WTC11 (cell line): ENCODE data around the gene MYL11. TPM values are rescaled to one million over a fixed set of nuclear protein-coding genes. Genes with fewer than 3 reads are reported as not detected.

Experiments used
- ATAC-seq: fragments of 200-7000 bp; cut with Tn5 transposase; 2 replicates; pipeline ENCODE4 v1.10.0; 2021; ENCODE audit warnings: mild to moderate bottlenecking, moderate library complexity
- CTCF ChIA-PET: fragments of 300-600 bp; sonication (Branson Sonifier 250); formaldehyde crosslinking; loops from one replicate; lab custom pipeline; 2021; ENCODE audit warnings: antibody characterized with exemption; lab: Charles Lee
- POLR2A ChIA-PET: fragments of 350-600 bp; sonication (Branson Sonifier 250); formaldehyde crosslinking; loops from one replicate; lab custom pipeline; 2021; ENCODE audit warnings: antibody characterized with exemption; lab: Charles Lee
- DNase-seq: peaks from one replicate; pipeline ENCODE4 v3.0.0; 2021; ENCODE audit warnings: low spot score
- H3K27ac Mint-ChIP-seq: 2 replicates; pipeline ENCODE4 v1.8.0; 2021; ENCODE audit warnings: mixed read lengths
- H3K27me3 Mint-ChIP-seq: 2 replicates; pipeline ENCODE4 v1.8.0; 2021; ENCODE audit warnings: low read depth, mild to moderate bottlenecking, moderate library complexity, mixed read lengths
- H3K36me3 Mint-ChIP-seq: 2 replicates; pipeline ENCODE4 v1.8.0; 2021; ENCODE audit warnings: mixed read lengths
- H3K4me1 Mint-ChIP-seq: 2 replicates; pipeline ENCODE4 v1.8.0; 2022; ENCODE audit warnings: mixed read lengths
- H3K4me3 Mint-ChIP-seq: 2 replicates; pipeline ENCODE4 v1.8.0; 2021; ENCODE audit warnings: mild to moderate bottlenecking, moderate library complexity, mixed read lengths
- H3K9me3 Mint-ChIP-seq: 2 replicates; pipeline ENCODE4 v1.8.0; 2021; ENCODE audit warnings: mixed read lengths
- CBFB ChIP-seq: sonication (generic); formaldehyde crosslinking; IDR thresholded peaks from 2 replicates; pipeline ENCODE4 v1.8.1; 2022; ENCODE audit warnings: mild to moderate bottlenecking, low read depth, missing genetic modification reagents
- ELF4 ChIP-seq: sonication (generic); formaldehyde crosslinking; IDR thresholded peaks from 2 replicates; pipeline ENCODE4 v1.8.1; 2022; ENCODE audit warnings: low read depth, mild to moderate bottlenecking, moderate library complexity, missing genetic modification reagents
- GTF2I ChIP-seq: fragments of 250-450 bp; sonication (Bioruptor Pico); conservative IDR thresholded peaks from 2 replicates; pipeline ENCODE4 v1.4.0; 2021; ENCODE audit warnings: mild to moderate bottlenecking
- IRF2 ChIP-seq: sonication (generic); formaldehyde crosslinking; IDR thresholded peaks from 2 replicates; pipeline ENCODE4 v1.8.0; 2022; ENCODE audit warnings: low read depth, missing genetic modification reagents, borderline replicate concordance
- TP53 ChIP-seq: sonication (generic); formaldehyde crosslinking; IDR thresholded peaks from 2 replicates; pipeline ENCODE4 v1.8.1; 2023; ENCODE audit warnings: mild to moderate bottlenecking, missing genetic modification reagents
- ZNF219 ChIP-seq: sonication (generic); formaldehyde crosslinking; IDR thresholded peaks from 2 replicates; pipeline ENCODE4 v1.8.0; 2023; ENCODE audit warnings: missing genetic modification reagents, mild to moderate bottlenecking, borderline replicate concordance
- ZNF232 ChIP-seq: sonication (generic); formaldehyde crosslinking; IDR thresholded peaks from 2 replicates; pipeline ENCODE4 v1.8.0; 2022; ENCODE audit warnings: mild to moderate bottlenecking, missing genetic modification reagents
- ZNF263 ChIP-seq: sonication (generic); formaldehyde crosslinking; IDR thresholded peaks from 2 replicates; pipeline ENCODE4 v1.8.1; 2022; ENCODE audit warnings: low read depth, mild to moderate bottlenecking, moderate library complexity, missing genetic modification reagents
- ZNF416 ChIP-seq: fragments of 250-450 bp; sonication (Bioruptor Pico); IDR thresholded peaks from 2 replicates; pipeline ENCODE4 v1.9.0; 2021; ENCODE audit warnings: mild to moderate bottlenecking, inconsistent platforms
- ZNF671 ChIP-seq: fragments of 250-450 bp; sonication (Bioruptor Pico); IDR thresholded peaks from 2 replicates; pipeline ENCODE4 v1.8.0; 2021; ENCODE audit warnings: mild to moderate bottlenecking
- total RNA-seq: library from RNA; stranded (reverse); gene quantifications from 3 replicates; pipeline ENCODE4 v1.2.3, GENCODE V29; 2021
- TF ChIP-seq, protein P1 (sequence below): fragments of 250-450 bp; sonication (Bioruptor Pico); IDR thresholded peaks from 2 replicates; pipeline ENCODE4 v1.8.0; 2021; ENCODE audit warnings: mild to moderate bottlenecking
- TF ChIP-seq, protein P2 (sequence below): sonication (generic); formaldehyde crosslinking; IDR thresholded peaks from 2 replicates; pipeline ENCODE4 v1.8.1; 2022; ENCODE audit warnings: mild to moderate bottlenecking, missing genetic modification reagents, moderate library complexity, borderline replicate concordance
- TF ChIP-seq, protein P3 (sequence below): sonication (generic); formaldehyde crosslinking; IDR thresholded peaks from 2 replicates; pipeline ENCODE4 v1.8.1; 2022; ENCODE audit warnings: low read depth, mild to moderate bottlenecking, moderate library complexity, missing genetic modification reagents, borderline replicate concordance
- TF ChIP-seq, protein P4 (sequence below): fragments of 250-450 bp; sonication (Bioruptor Pico); IDR thresholded peaks from 2 replicates; pipeline ENCODE4 v1.9.0; 2021; ENCODE audit warnings: mild to moderate bottlenecking
- TF ChIP-seq, protein P5 (sequence below): sonication (generic); formaldehyde crosslinking; IDR thresholded peaks from 2 replicates; pipeline ENCODE4 v1.8.0; 2023; ENCODE audit warnings: missing genetic modification reagents, mild to moderate bottlenecking, borderline replicate concordance

MYL11 gene
- total RNA-seq, 1 experiment from 2014 or later, result 1.3 TPM

DNA sequence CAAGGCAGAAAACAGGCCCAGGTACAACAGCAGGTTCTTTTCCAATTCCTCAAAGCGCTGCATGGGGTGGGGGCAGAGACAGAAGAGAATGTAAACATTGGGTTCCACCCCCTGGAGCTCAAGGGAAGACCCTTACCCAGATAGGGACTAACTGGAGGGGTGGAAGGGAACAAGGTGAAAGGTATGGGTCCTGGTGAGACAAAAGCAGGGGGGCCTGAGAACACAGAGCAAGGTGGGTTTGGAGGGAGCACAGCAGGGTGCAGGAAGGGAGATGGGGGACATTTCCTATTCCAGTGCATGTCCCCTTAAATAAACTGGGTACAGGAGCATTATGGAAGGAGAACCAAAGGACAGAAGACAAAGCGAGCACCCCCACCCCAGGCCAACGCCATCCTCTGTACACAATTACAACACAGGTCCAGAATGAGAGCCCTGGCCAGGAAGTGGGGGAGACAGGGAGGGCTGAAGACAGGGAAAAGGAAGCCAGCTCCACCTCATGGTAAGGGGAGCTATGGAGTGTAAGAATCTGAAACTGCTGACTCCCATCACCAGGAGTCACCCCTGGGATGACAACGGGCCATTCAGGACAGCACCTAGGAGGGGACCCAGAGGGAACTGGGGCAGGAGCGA lies 17.4 kb upstream of the MYL11 start:
- H3K4me1 Mint-ChIP-seq, result peaks cover 27% of the 10 kb centered on the region
- H3K4me3 Mint-ChIP-seq, result no peak overlapping the region; the same call in 1 of the 2 replicates
- no peaks in the 10 kb centered on the region for H3K9me3 Mint-ChIP-seq
- TF ChIP-seq IRF2 (CRISPR knock-in tag) (no peak), ELF4 (CRISPR knock-in tag) (no peak), GTF2I (CRISPR knock-in tag) (no peak), ZNF232 (CRISPR knock-in tag) (no peak), TP53 (CRISPR knock-in tag) (no peak), ZNF219 (CRISPR knock-in tag) (no peak), CBFB (CRISPR knock-in tag) (no peak), ZNF671 (CRISPR knock-in tag) (no peak)
- TF ChIP-seq, protein P1, sequence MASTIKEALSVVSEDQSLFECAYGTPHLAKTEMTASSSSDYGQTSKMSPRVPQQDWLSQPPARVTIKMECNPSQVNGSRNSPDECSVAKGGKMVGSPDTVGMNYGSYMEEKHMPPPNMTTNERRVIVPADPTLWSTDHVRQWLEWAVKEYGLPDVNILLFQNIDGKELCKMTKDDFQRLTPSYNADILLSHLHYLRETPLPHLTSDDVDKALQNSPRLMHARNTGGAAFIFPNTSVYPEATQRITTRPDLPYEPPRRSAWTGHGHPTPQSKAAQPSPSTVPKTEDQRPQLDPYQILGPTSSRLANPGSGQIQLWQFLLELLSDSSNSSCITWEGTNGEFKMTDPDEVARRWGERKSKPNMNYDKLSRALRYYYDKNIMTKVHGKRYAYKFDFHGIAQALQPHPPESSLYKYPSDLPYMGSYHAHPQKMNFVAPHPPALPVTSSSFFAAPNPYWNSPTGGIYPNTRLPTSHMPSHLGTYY (CRISPR knock-in tag), result no peak
- TF ChIP-seq, protein P2, sequence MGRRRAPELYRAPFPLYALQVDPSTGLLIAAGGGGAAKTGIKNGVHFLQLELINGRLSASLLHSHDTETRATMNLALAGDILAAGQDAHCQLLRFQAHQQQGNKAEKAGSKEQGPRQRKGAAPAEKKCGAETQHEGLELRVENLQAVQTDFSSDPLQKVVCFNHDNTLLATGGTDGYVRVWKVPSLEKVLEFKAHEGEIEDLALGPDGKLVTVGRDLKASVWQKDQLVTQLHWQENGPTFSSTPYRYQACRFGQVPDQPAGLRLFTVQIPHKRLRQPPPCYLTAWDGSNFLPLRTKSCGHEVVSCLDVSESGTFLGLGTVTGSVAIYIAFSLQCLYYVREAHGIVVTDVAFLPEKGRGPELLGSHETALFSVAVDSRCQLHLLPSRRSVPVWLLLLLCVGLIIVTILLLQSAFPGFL (CRISPR knock-in tag), result no peak
- TF ChIP-seq, protein P3, sequence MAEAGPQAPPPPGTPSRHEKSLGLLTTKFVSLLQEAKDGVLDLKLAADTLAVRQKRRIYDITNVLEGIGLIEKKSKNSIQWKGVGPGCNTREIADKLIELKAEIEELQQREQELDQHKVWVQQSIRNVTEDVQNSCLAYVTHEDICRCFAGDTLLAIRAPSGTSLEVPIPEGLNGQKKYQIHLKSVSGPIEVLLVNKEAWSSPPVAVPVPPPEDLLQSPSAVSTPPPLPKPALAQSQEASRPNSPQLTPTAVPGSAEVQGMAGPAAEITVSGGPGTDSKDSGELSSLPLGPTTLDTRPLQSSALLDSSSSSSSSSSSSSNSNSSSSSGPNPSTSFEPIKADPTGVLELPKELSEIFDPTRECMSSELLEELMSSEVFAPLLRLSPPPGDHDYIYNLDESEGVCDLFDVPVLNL (CRISPR knock-in tag), result no peak
- ATAC-seq (no peak), DNase-seq (no peak)
- H3K27me3 Mint-ChIP-seq, result no peaks in the 10 kb centered on the region; the same call in 1 of the 2 replicates
- H3K27ac Mint-ChIP-seq, result no peak overlapping the region; the same call in 1 of the 2 replicates
- CTCF ChIA-PET, result interaction anchor here (0.6 to 5.0 kb wide), 6 partner anchors 14 to 244 kb away, joined by 3 to 28 read pairs (median 4); partner anchors contain the start of genes TBC1D10B and ZNF48
- peaks cover 26% of the 10 kb centered on the region for H3K36me3 Mint-ChIP-seq
- POLR2A ChIA-PET, result interaction anchor here (0.6 to 0.9 kb wide), 4 partner anchors 21 to 658 kb away, joined by 3 to 7 read pairs (median 5); no protein-coding TSS in a partner anchor

DNA sequence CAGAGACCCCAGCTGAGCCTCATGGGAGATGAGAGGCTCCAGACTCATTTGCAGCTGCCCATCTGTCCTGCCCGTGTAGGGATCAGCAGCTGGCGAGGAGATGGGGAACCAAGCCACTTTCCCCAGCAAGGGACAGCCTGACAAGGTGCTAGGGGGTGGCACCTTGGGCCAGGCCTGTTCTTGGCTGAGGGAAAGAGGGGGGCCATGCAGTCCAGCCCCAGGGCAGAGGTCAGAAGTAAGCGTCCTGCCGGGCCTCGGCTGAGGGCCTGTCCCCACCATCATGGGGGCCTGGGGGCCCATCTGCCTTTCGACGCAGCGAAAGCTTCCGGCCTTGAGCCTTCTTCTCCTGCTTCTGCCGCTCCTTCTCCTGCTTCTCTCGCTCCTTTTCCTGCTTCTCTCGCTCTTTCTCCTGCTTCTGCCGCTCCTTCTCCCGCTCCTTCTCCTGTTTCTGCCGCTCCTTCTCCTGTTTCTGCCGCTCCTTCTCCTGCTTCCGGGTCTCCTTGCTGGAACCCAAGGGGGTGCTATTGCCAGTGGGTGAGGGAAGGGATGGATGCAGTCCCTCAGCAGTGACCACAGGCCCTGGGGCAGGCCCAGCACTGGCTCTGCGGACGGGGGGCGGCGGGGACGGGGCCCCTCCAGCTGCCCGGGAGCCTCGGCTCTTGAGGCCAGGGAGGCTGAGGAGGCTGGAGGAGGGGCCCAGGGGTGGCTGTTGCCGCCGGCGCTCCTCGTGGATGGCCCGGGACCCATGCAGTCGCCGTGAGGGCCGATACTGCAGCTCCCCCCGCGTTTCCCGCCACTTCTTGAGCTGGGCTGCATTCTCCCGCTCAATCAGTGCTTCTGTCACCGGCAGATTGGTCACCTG lies 16.7 kb upstream of the MYL11 start:
- no peaks in the 10 kb centered on the region; the same call in 1 of the 2 replicates for H3K27me3 Mint-ChIP-seq

DNA sequence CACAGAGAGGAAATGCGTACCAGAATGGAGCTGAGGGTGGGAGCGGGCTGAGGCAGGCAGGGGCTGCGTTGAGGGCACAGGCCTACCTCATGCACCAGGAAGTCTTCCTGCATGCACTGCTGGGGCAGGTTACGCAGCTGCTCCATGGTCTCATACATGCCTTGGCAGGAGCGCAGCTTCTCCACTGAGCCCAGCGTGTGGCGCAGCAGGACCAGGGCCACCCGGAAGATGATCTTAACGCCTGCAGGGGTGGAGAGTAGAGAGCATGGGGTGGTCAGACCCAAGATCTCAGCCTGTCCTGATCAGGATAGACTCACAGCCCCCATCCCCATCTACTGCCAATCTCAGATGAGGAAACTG lies 16.0 kb upstream of the MYL11 start:
- CTCF ChIA-PET, result interaction anchor here (0.6 to 3.1 kb wide), 4 partner anchors 11 to 179 kb away, joined by 3 to 17 read pairs (median 7); partner anchors contain the start of gene TBC1D10B
- H3K27me3 Mint-ChIP-seq, result no peaks in the 10 kb centered on the region; the same call in 1 of the 2 replicates
- H3K36me3 Mint-ChIP-seq, result peaks cover 22% of the 10 kb centered on the region
- no peaks in the 10 kb centered on the region for H3K9me3 Mint-ChIP-seq
- ATAC-seq (no peak), DNase-seq (no peak)
- H3K4me1 Mint-ChIP-seq, result peaks cover 27% of the 10 kb centered on the region
- POLR2A ChIA-PET, result interaction anchor here (1.0 kb wide), 1 partner anchor 37 kb away, joined by 3 read pairs; the partner anchor contains the start of gene ZNF48
- no peak overlapping the region for H3K4me3 Mint-ChIP-seq
- H3K27ac Mint-ChIP-seq, result peak overlapping the region; percentile 45; the same call in 1 of the 2 replicates
- no peak for TF ChIP-seq ZNF263 (CRISPR knock-in tag)
- TF ChIP-seq, protein P4, sequence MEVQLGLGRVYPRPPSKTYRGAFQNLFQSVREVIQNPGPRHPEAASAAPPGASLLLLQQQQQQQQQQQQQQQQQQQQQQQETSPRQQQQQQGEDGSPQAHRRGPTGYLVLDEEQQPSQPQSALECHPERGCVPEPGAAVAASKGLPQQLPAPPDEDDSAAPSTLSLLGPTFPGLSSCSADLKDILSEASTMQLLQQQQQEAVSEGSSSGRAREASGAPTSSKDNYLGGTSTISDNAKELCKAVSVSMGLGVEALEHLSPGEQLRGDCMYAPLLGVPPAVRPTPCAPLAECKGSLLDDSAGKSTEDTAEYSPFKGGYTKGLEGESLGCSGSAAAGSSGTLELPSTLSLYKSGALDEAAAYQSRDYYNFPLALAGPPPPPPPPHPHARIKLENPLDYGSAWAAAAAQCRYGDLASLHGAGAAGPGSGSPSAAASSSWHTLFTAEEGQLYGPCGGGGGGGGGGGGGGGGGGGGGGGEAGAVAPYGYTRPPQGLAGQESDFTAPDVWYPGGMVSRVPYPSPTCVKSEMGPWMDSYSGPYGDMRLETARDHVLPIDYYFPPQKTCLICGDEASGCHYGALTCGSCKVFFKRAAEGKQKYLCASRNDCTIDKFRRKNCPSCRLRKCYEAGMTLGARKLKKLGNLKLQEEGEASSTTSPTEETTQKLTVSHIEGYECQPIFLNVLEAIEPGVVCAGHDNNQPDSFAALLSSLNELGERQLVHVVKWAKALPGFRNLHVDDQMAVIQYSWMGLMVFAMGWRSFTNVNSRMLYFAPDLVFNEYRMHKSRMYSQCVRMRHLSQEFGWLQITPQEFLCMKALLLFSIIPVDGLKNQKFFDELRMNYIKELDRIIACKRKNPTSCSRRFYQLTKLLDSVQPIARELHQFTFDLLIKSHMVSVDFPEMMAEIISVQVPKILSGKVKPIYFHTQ (CRISPR knock-in tag), result no peak
- TF ChIP-seq, protein P5, sequence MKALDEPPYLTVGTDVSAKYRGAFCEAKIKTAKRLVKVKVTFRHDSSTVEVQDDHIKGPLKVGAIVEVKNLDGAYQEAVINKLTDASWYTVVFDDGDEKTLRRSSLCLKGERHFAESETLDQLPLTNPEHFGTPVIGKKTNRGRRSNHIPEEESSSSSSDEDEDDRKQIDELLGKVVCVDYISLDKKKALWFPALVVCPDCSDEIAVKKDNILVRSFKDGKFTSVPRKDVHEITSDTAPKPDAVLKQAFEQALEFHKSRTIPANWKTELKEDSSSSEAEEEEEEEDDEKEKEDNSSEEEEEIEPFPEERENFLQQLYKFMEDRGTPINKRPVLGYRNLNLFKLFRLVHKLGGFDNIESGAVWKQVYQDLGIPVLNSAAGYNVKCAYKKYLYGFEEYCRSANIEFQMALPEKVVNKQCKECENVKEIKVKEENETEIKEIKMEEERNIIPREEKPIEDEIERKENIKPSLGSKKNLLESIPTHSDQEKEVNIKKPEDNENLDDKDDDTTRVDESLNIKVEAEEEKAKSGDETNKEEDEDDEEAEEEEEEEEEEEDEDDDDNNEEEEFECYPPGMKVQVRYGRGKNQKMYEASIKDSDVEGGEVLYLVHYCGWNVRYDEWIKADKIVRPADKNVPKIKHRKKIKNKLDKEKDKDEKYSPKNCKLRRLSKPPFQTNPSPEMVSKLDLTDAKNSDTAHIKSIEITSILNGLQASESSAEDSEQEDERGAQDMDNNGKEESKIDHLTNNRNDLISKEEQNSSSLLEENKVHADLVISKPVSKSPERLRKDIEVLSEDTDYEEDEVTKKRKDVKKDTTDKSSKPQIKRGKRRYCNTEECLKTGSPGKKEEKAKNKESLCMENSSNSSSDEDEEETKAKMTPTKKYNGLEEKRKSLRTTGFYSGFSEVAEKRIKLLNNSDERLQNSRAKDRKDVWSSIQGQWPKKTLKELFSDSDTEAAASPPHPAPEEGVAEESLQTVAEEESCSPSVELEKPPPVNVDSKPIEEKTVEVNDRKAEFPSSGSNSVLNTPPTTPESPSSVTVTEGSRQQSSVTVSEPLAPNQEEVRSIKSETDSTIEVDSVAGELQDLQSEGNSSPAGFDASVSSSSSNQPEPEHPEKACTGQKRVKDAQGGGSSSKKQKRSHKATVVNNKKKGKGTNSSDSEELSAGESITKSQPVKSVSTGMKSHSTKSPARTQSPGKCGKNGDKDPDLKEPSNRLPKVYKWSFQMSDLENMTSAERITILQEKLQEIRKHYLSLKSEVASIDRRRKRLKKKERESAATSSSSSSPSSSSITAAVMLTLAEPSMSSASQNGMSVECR (CRISPR knock-in tag), result no peak

More for the DNA sequence above, 16.7 kb upstream of the MYL11 start:
- ATAC-seq (no peak), DNase-seq (no peak)
- no peaks in the 10 kb centered on the region for H3K9me3 Mint-ChIP-seq
- ChIA-PET POLR2A (interaction anchor here (1.0 kb wide), 1 partner anchor 37 kb away, joined by 3 read pairs; the partner anchor contains the start of gene ZNF48), CTCF (interaction anchor here (0.6 to 3.1 kb wide), 5 partner anchors 12 to 245 kb away, joined by 3 to 17 read pairs (median 4); partner anchors contain the start of gene TBC1D10B)
- H3K4me1 Mint-ChIP-seq, result peaks cover 27% of the 10 kb centered on the region
- no peak overlapping the region for H3K27ac Mint-ChIP-seq
- H3K36me3 Mint-ChIP-seq, result peaks cover 22% of the 10 kb centered on the region
- no peak overlapping the region for H3K4me3 Mint-ChIP-seq
- no peak for TF ChIP-seq ZNF416
